ENCODE measurements around the gene IGSF1. TPM values are rescaled to one million over a fixed set of nuclear protein-coding genes. Genes with fewer than 3 reads are reported as not detected.

Gene IGSF1
- total and polyA plus RNA-seq, 2 donors (not counting 1 experiment from before 2014, with no cell fraction given) = under 0.01 to 0.03 TPM

DNA sequence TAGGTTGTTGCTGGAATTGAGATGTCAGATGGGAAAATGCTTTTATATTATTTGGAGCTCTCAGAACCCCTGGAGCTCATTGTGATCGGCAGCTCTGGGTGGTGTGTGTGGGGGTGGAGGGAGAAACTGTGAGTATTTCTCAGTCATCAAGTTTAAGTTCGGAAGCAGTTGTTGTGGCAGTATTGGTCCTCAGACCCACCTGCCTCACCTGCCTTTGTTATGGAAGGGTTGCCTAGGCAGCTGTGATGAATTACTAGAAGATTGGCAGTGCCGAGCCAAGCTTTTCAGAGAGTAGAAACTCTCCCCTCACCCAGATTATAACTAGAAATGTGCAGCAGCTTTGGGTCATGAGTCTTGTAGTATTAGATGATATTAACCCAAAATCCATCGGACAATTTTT lies 9.5 kb downstream of the IGSF1 start:
- Histone ChIP-seq H3K79me2 (ENCODE audit: control insufficient read depth, insufficient read depth, low read length) (no peaks in the 10 kb centered on the region), H3K4me2 (ENCODE audit: extremely low read depth, insufficient read depth, low read length) (no peak overlapping the region), H3K4me3 (replicated peaks in 1 of 4; ENCODE audit: control extremely low read depth in 1 of 4, insufficient read depth in 1 of 4, low read depth in 3 of 4, low read length in 4 of 4) (no peak overlapping the region), H4K20me1 (ENCODE audit: control insufficient read depth, extremely low read depth, insufficient read depth, low read length) (no peaks in the 10 kb centered on the region), H3K4me1 (ENCODE audit: control insufficient read depth, extremely low read depth, insufficient read depth, low read length) (no peaks in the 10 kb centered on the region), H3K9me3 (ENCODE audit: control insufficient read depth, insufficient read depth, low read depth, low read length) (no peaks in the 10 kb centered on the region), H3K27ac (ENCODE audit: insufficient read depth, low read length) (no peak overlapping the region), H2AFZ (ENCODE audit: low read length) (no peak overlapping the region), H3K27me3 (ENCODE audit: control insufficient read depth, insufficient read depth, low read length) (no peaks in the 10 kb centered on the region), H3K9ac (ENCODE audit: insufficient read depth, low read length) (no peak overlapping the region), H3K36me3 (ENCODE audit: control insufficient read depth, insufficient read depth, low read length) (no peaks in the 10 kb centered on the region)
- TF ChIP-seq, protein P1, sequence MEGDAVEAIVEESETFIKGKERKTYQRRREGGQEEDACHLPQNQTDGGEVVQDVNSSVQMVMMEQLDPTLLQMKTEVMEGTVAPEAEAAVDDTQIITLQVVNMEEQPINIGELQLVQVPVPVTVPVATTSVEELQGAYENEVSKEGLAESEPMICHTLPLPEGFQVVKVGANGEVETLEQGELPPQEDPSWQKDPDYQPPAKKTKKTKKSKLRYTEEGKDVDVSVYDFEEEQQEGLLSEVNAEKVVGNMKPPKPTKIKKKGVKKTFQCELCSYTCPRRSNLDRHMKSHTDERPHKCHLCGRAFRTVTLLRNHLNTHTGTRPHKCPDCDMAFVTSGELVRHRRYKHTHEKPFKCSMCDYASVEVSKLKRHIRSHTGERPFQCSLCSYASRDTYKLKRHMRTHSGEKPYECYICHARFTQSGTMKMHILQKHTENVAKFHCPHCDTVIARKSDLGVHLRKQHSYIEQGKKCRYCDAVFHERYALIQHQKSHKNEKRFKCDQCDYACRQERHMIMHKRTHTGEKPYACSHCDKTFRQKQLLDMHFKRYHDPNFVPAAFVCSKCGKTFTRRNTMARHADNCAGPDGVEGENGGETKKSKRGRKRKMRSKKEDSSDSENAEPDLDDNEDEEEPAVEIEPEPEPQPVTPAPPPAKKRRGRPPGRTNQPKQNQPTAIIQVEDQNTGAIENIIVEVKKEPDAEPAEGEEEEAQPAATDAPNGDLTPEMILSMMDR (conservative IDR thresholded peaks at IDR 0.05 in 1 of 2, IDR thresholded peaks at IDR 0.05 in 1 of 2; ENCODE audit: low read depth in 1 of 2, low read length in 2 of 2) = no peak
- no peak for TF ChIP-seq EZH2 (IDR thresholded peaks at IDR 0.05; ENCODE audit: low read length, missing control alignments)
- DNase-seq (ENCODE audit: low read depth in 2 of 2) = no peak

DNA sequence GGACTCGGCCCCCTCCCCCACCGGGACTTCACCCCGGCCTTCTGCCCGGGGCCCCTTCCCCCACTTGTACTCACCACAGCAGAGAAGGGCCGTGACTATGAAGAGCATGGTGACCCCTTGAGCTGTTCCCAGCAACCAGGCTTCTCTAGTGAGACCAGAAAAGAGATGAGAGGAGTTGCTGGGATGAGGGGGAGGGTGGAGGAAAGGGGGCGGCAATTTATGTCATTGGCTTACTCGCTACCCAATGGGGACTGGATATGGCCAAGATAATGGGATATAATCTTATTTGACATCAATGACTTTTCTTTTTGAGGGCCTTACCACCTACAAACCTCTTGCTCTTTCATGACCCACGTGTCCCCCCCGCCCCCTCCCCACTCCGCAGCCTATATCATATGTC lies 9.9 kb downstream of the IGSF1 start:
- H3K4me2 ChIP-seq (ENCODE audit: extremely low read depth, insufficient read depth, low read length) = no peak overlapping the region
- H3K9ac ChIP-seq (ENCODE audit: insufficient read depth, low read length) = no peak overlapping the region
- TF ChIP-seq EZH2 (IDR thresholded peaks at IDR 0.05; ENCODE audit: low read length, missing control alignments) = no peak
- TF ChIP-seq, protein P1 (conservative IDR thresholded peaks at IDR 0.05 in 1 of 2, IDR thresholded peaks at IDR 0.05 in 1 of 2; ENCODE audit: low read depth in 1 of 2, low read length in 2 of 2) = no peak

DNA sequence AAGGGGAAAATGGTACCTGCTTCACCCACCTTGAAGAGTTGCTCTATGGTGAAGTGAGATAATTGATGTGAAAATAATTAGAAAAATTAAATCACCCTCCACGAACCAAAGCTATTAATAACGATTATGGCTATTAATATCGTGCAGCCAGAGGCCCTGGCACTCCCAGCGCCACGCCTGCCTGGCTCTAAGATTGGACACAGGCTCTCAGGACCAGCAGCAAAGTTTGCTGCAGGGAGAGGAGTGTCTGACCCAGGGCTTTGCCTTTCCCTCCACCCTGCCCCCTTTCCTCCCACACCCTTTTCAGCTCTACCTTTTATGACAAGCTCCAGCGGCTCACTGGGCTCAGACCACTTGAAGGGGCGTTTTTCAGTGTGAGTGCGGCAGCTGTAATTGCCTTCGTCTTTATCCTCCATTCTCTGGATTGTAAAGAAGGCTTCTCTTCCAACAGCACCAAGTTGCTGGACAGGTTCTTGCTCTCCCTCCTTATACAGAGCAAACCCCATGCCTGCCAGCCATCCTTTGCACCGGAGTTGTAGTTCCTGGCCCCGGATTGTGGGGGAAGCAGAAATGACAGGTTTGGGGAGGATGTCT lies 11.5 kb downstream of the IGSF1 start:
- H3K27ac ChIP-seq (ENCODE audit: insufficient read depth, low read length) = no peak overlapping the region
- H3K4me1 ChIP-seq (ENCODE audit: control insufficient read depth, extremely low read depth, insufficient read depth, low read length) = no peaks in the 10 kb centered on the region
- H3K27me3 ChIP-seq (ENCODE audit: control insufficient read depth, insufficient read depth, low read length) = no peaks in the 10 kb centered on the region
- H3K36me3 ChIP-seq (ENCODE audit: control insufficient read depth, insufficient read depth, low read length) = no peaks in the 10 kb centered on the region
- H2AFZ ChIP-seq (ENCODE audit: low read length) = no peak overlapping the region
- no peak for DNase-seq (ENCODE audit: low read depth in 2 of 2)
- no peaks in the 10 kb centered on the region for H4K20me1 ChIP-seq (ENCODE audit: control insufficient read depth, extremely low read depth, insufficient read depth, low read length)
- no peaks in the 10 kb centered on the region for H3K79me2 ChIP-seq (ENCODE audit: control insufficient read depth, insufficient read depth, low read length)
- no peak overlapping the region for H3K4me3 ChIP-seq (replicated peaks in 1 of 4; ENCODE audit: control extremely low read depth in 1 of 4, insufficient read depth in 1 of 4, low read depth in 3 of 4, low read length in 4 of 4)
- no peaks in the 10 kb centered on the region for H3K9me3 ChIP-seq (ENCODE audit: control insufficient read depth, insufficient read depth, low read depth, low read length)
- no peak overlapping the region for H3K9ac ChIP-seq (ENCODE audit: insufficient read depth, low read length)
- no peak overlapping the region for H3K4me2 ChIP-seq (ENCODE audit: extremely low read depth, insufficient read depth, low read length)
- TF ChIP-seq, protein P1 (conservative IDR thresholded peaks at IDR 0.05 in 1 of 2, IDR thresholded peaks at IDR 0.05 in 1 of 2; ENCODE audit: low read depth in 1 of 2, low read length in 2 of 2) = no peak
- no peak for TF ChIP-seq EZH2 (IDR thresholded peaks at IDR 0.05; ENCODE audit: low read length, missing control alignments)

More for the DNA sequence above, 9.9 kb downstream of the IGSF1 start:
- Histone ChIP-seq H3K79me2 (ENCODE audit: control insufficient read depth, insufficient read depth, low read length) (no peaks in the 10 kb centered on the region), H3K4me3 (replicated peaks in 1 of 4; ENCODE audit: control extremely low read depth in 1 of 4, insufficient read depth in 1 of 4, low read depth in 3 of 4, low read length in 4 of 4) (no peak overlapping the region), H4K20me1 (ENCODE audit: control insufficient read depth, extremely low read depth, insufficient read depth, low read length) (no peaks in the 10 kb centered on the region), H3K9me3 (ENCODE audit: control insufficient read depth, insufficient read depth, low read depth, low read length) (no peaks in the 10 kb centered on the region), H3K27ac (ENCODE audit: insufficient read depth, low read length) (no peak overlapping the region), H2AFZ (ENCODE audit: low read length) (no peak overlapping the region), H3K4me1 (ENCODE audit: control insufficient read depth, extremely low read depth, insufficient read depth, low read length) (no peaks in the 10 kb centered on the region), H3K36me3 (ENCODE audit: control insufficient read depth, insufficient read depth, low read length) (no peaks in the 10 kb centered on the region), H3K27me3 (ENCODE audit: control insufficient read depth, insufficient read depth, low read length) (no peaks in the 10 kb centered on the region)
- no peak for DNase-seq (ENCODE audit: low read depth in 2 of 2)

All from fibroblast of lung (primary cell).